ENCODE measurements around the gene JAK3. TPM values are rescaled to one million over a fixed set of nuclear protein-coding genes. Genes with fewer than 3 reads are reported as not detected.

The JAK3 gene
- total RNA-seq, 1 experiment from 2014 or later: 3.3 TPM

DNA sequence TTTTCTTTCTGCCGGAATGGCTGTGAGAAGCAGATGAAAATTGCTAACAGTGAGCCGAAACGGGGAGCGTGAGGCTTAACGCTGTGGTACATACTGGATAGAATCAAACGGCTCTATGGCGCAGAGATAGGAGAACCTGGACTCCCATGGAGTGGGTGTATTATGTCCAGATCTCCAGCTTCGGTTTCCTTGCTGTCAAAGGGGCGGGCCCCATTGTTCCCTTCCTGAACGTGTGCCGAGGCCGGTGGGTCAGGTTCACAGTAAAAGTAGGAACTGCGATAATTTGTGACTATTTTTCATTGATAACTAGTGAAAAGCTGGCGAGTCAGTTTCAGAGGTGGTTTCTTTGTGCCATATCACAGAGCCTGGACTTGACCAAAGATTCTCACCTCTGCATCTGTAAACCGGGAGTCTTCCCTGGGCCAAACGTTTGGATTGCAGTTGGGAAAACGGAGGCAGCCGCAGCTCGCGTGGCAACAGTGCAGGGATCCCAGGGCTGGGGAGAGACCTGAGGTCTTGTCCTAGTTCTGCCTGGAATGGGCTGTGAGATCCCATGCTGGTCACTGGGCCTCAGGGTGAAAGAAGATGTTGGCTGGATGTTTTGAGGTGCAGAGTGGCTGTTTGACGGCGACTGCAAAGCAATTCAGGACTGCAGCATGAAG is 12.7 kb upstream of the JAK3 start:
- no peak overlapping the region for H4K91ac ChIP-seq (ENCODE audit: insufficient read length, low read depth, low read length)
- H3K56ac ChIP-seq (ENCODE audit: insufficient read length, low read depth, low read length): no peak overlapping the region
- peak overlapping the region; percentile 37 for H3K27ac ChIP-seq (ENCODE audit: insufficient read length, low read depth, low read length)
- H2BK15ac ChIP-seq (ENCODE audit: low read depth, low read length): no peak overlapping the region
- no peak overlapping the region for H3K23ac ChIP-seq (ENCODE audit: insufficient read length, low read depth, low read length)
- no peak overlapping the region for H4K5ac ChIP-seq (ENCODE audit: insufficient read length, low read depth, low read length)
- no peak overlapping the region for H2BK5ac ChIP-seq (ENCODE audit: insufficient read length, low read length)
- Mint-ChIP-seq H3K27me3 (ENCODE audit: low read depth) (peaks cover 2% of the 10 kb centered on the region), H3K36me3 (ENCODE audit: insufficient read depth in 1 of 3, low read depth in 3 of 3) (peaks cover 40 to 60% (median 50%) of the 10 kb centered on the region in 3 experiments), H3K9me3 (peaks cover 0 to 2% of the 10 kb centered on the region in 2 experiments; a peak in 2 of 5 replicates), H3K27ac (peak overlapping the region; percentile 96 to 99 (median 97); a peak in 6 of 7 replicates), H3K4me1 (peaks cover 13 to 26% of the 10 kb centered on the region in 2 experiments), H3K4me3 (peak overlapping the region; percentile 99 to 100)
- H2BK120ac ChIP-seq (ENCODE audit: low read depth, low read length, poor library complexity, severe bottlenecking): no peak overlapping the region
- H3K23me2 ChIP-seq (ENCODE audit: insufficient read length, low read depth, low read length, poor library complexity, severe bottlenecking): peaks cover 4% of the 10 kb centered on the region
- peak overlapping the region; percentile 91 for H3K14ac ChIP-seq (ENCODE audit: insufficient read depth, low read length)
- no peak overlapping the region for H2BK12ac ChIP-seq (ENCODE audit: insufficient read length, low read depth, low read length)
- H3K9me3 ChIP-seq (ENCODE audit: control insufficient read depth, low read depth, low read length): no peaks in the 10 kb centered on the region
- no peaks in the 10 kb centered on the region for H3K27me3 ChIP-seq (ENCODE audit: insufficient read depth, low read length)
- no peak for DNase-seq
- H2AFZ ChIP-seq (ENCODE audit: low read length): no peak overlapping the region
- H3K9ac ChIP-seq (ENCODE audit: extremely low read depth, insufficient read length, low read length): peak overlapping the region; percentile 99
- H3K79me2 ChIP-seq (ENCODE audit: insufficient read depth, low read length): peaks cover 16% of the 10 kb centered on the region; the same call in 1 of the 2 replicates
- H3K79me1 ChIP-seq (ENCODE audit: insufficient read depth, low read depth, low read length, poor library complexity, severe bottlenecking): peaks cover 7% of the 10 kb centered on the region
- peak overlapping the region; percentile 71 for H3K18ac ChIP-seq (ENCODE audit: insufficient read length, low read depth, low read length)
- TF ChIP-seq, protein P1, sequence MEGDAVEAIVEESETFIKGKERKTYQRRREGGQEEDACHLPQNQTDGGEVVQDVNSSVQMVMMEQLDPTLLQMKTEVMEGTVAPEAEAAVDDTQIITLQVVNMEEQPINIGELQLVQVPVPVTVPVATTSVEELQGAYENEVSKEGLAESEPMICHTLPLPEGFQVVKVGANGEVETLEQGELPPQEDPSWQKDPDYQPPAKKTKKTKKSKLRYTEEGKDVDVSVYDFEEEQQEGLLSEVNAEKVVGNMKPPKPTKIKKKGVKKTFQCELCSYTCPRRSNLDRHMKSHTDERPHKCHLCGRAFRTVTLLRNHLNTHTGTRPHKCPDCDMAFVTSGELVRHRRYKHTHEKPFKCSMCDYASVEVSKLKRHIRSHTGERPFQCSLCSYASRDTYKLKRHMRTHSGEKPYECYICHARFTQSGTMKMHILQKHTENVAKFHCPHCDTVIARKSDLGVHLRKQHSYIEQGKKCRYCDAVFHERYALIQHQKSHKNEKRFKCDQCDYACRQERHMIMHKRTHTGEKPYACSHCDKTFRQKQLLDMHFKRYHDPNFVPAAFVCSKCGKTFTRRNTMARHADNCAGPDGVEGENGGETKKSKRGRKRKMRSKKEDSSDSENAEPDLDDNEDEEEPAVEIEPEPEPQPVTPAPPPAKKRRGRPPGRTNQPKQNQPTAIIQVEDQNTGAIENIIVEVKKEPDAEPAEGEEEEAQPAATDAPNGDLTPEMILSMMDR (conservative IDR thresholded peaks at IDR 0.05): no peak
- H4K20me1 ChIP-seq (ENCODE audit: control insufficient read depth, insufficient read depth, insufficient read length): no peaks in the 10 kb centered on the region
- H4K8ac ChIP-seq (replicated peaks; ENCODE audit: insufficient read length, low read depth, low read length): no peak overlapping the region
- H3T11ph ChIP-seq (ENCODE audit: low read length): no peak overlapping the region
- no peaks in the 10 kb centered on the region for H3K4me1 ChIP-seq (ENCODE audit: insufficient read depth, low read length)
- no peak overlapping the region for H2AK5ac ChIP-seq (ENCODE audit: insufficient read length, low read length)
- H3K4me2 ChIP-seq (ENCODE audit: insufficient read depth, insufficient read length, low read length): peak overlapping the region; percentile 100
- WGBS (ENCODE audit: extremely low coverage, insufficient read length, low lambda C conversion rate): no CpG with 5 or more reads among the region's 22 CpGs
- H2BK20ac ChIP-seq (ENCODE audit: low read depth, low read length, poor library complexity, severe bottlenecking): no peak overlapping the region
- H3K4ac ChIP-seq (ENCODE audit: low read depth, low read length): peak overlapping the region; percentile 13; the same call in 1 of the 2 replicates
